GM12872 (cell line): ENCODE measurements around the gene FGF14.

Source experiments
- TF ChIP-seq, protein P1 (sequence below): IDR thresholded peaks from 3 replicates; pipeline ENCODE4 v1.5.1; 2011; ENCODE audit warnings: low read depth, mild to moderate bottlenecking, low read length, moderate library complexity; ENCODE audit not compliant: insufficient read depth

The FGF14 gene

DNA sequence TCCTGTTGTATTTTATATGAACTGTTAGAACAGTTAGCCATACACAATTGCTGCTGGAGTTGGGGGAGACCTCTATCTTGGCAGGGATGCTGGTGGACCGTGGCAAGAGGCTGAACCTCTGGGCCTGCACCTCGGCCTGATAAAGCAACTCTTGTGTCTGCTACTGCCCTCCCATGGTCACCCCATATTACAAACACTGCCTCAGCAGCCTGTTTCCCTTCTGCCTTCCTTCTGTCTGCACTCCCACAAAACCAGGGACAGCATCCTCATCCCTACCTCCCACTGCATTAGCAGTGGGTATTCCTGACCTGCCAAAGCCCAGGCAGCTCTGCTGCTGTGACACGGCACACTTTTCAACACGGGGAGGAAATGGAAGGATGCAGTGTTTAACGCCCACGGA is 456.4 kb downstream of the FGF14 start:
- TF ChIP-seq, protein P1, sequence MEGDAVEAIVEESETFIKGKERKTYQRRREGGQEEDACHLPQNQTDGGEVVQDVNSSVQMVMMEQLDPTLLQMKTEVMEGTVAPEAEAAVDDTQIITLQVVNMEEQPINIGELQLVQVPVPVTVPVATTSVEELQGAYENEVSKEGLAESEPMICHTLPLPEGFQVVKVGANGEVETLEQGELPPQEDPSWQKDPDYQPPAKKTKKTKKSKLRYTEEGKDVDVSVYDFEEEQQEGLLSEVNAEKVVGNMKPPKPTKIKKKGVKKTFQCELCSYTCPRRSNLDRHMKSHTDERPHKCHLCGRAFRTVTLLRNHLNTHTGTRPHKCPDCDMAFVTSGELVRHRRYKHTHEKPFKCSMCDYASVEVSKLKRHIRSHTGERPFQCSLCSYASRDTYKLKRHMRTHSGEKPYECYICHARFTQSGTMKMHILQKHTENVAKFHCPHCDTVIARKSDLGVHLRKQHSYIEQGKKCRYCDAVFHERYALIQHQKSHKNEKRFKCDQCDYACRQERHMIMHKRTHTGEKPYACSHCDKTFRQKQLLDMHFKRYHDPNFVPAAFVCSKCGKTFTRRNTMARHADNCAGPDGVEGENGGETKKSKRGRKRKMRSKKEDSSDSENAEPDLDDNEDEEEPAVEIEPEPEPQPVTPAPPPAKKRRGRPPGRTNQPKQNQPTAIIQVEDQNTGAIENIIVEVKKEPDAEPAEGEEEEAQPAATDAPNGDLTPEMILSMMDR: 0 out of 3 replicates have a peak, but pooled peaks have one; percentile 25

- TF ChIP-seq, protein P1: no peak
These were observed 457.3 kb downstream of the FGF14 start for GRCh38 chr13:101944521-101944920.

- TF ChIP-seq, protein P1: no peak
These were observed 459.2 kb downstream of the FGF14 start for GRCh38 chr13:101942535-101943157.

- TF ChIP-seq, protein P1: peak; percentile 70
These were observed 459.8 kb downstream of the FGF14 start for GRCh38 chr13:101942038-101942437.

DNA sequence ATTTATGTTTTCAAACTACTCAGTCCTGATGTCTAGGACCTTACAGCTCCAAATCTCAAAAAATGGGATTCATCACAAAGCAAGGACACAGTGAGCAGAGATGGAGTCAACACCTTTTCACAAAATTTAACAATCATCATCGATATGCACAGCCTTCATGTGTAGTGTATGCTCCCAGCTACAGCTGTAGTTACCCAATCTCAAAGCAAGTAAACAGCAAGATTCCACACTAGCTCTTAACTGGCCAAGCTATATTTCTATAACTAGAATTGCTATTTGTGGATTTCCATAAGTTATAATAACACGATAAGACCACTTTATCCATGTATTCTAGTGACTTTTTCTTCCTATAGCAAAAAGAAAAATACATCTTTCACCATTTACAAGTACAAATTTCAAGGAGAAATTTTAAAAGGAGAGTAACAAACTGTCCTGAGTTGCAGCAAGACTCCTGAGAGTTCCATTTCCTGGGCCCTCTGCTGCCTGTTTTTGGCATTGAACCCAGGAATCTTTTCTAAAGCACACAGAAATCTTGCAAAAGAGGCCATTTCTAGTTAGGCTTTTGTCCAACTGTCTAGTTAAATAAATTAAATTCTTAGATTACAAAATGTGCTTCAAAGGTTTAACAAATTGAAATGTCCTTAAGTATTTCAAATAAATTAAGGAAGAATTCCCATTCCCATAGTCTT is 460.6 kb downstream of the FGF14 start:
- TF ChIP-seq, protein P1: 0 out of 3 replicates have a peak, but pooled peaks have one; percentile 9

- TF ChIP-seq, protein P1: no peak
These were observed 462.5 kb downstream of the FGF14 start for GRCh38 chr13:101939370-101939769.

DNA sequence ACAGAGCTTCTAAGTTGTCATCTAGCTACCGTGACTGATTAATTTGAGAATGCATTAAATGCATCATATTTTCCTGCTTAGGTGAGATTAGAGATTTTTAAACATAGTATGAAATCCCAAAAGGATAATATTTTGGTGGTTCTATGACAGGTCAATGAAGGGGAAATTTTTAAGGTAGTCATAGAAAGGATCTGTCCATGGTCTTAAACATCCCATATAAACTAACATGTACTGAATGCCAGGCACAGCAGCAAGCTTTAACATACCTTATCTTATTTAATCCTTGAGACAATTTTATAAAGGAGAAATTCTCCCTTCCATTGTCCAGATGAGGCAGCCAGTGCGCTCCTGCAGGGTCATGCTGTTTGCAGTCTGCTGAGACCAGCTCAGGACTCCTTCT is 466.0 kb downstream of the FGF14 start:
- TF ChIP-seq, protein P1: no peak
